NT2/D1 (cell line): Measurements from ENCODE around the gene HSPA12B.

Source experiments
- SUZ12 ChIP-seq: IDR thresholded peaks from 2 replicates; pipeline ENCODE4 v1.6.1; 2011; ENCODE audit not compliant: insufficient read length, insufficient read depth; ENCODE audit errors: extremely low read depth
- YY1 ChIP-seq: IDR thresholded peaks from 2 replicates; pipeline ENCODE4 v1.6.1; 2011; ENCODE audit not compliant: insufficient read length, insufficient read depth
- ZNF274 ChIP-seq: IDR thresholded peaks from 2 replicates; pipeline ENCODE4 v1.6.1; 2011; ENCODE audit warnings: mild to moderate bottlenecking, low read depth, low read length

- no peak for TF ChIP-seq YY1
- TF ChIP-seq ZNF274 = no peak
- TF ChIP-seq SUZ12 = no peak
Observed at GRCh38 chr20:3759884-3760283, 27.4 kb downstream of the HSPA12B start.
